Karpas-422 (cell line): ENCODE data around the gene FLT1. TPM values are rescaled to one million over a fixed set of nuclear protein-coding genes. Genes with fewer than 3 reads are reported as not detected.

Experiments used
- DNase-seq: peaks from one replicate; pipeline ENCODE4 v3.0.0-alpha.2; 2015
- H2AFZ ChIP-seq: fragments of 200-600 bp; sonication (generic); 2 replicates; pipeline ENCODE4 v1.6.1; 2014; ENCODE audit warnings: antibody characterized with exemption, low read length, mixed read lengths
- H3K27ac ChIP-seq: fragments of 200-600 bp; sonication (generic); 2 replicates; pipeline ENCODE4 v1.5.1; 2014; ENCODE audit warnings: mild to moderate bottlenecking, low read length, moderate library complexity
- H3K27me3 ChIP-seq: fragments of 200-600 bp; sonication (generic); 2 replicates; pipeline ENCODE4 v1.6.1; 2014; ENCODE audit warnings: low read length, mixed read lengths
- H3K36me3 ChIP-seq: fragments of 200-600 bp; sonication (generic); 2 replicates; pipeline ENCODE4 v1.6.1; 2014; ENCODE audit warnings: low read length, mixed read lengths; ENCODE audit not compliant: insufficient read depth
- H3K4me1 ChIP-seq: fragments of 200-600 bp; sonication (generic); 2 replicates; pipeline ENCODE4 v1.6.1; 2014; ENCODE audit warnings: mild to moderate bottlenecking, low read length, mixed read lengths
- H3K4me2 ChIP-seq: fragments of 200-600 bp; sonication (generic); 2 replicates; pipeline ENCODE4 v1.6.1; 2014; ENCODE audit warnings: low read length, low read depth, mild to moderate bottlenecking; ENCODE audit not compliant: poor library complexity, severe bottlenecking
- H3K4me3 ChIP-seq: fragments of 200-600 bp; sonication (generic); 2 replicates; pipeline ENCODE4 v1.5.1; 2014; ENCODE audit warnings: mild to moderate bottlenecking, antibody characterized with exemption, low read length, mixed read lengths
- H3K79me2 ChIP-seq: fragments of 200-600 bp; sonication (generic); 2 replicates; pipeline ENCODE4 v1.6.1; 2014; ENCODE audit warnings: mild to moderate bottlenecking, low read length, mixed read lengths
- H3K9ac ChIP-seq: fragments of 200-600 bp; sonication (generic); 2 replicates; pipeline ENCODE4 v1.6.0; 2014; ENCODE audit warnings: low read length
- H3K9me2 ChIP-seq: fragments of 200-600 bp; sonication (generic), shearing (Covaris generic); replicated peaks from 2 replicates; pipeline ENCODE4 v1.6.0; 2014; ENCODE audit warnings: mild to moderate bottlenecking, low read length, moderate library complexity; ENCODE audit not compliant: insufficient read depth
- H3K9me3 ChIP-seq: fragments of 300-700, 200-600 bp; sonication (generic); 2 replicates; pipeline ENCODE4 v1.6.1; 2014; ENCODE audit warnings: low read length, mixed read lengths
- H4K20me1 ChIP-seq: fragments of 200-600 bp; sonication (generic); 2 replicates; pipeline ENCODE4 v1.6.1; 2014; ENCODE audit warnings: mild to moderate bottlenecking, antibody characterized with exemption, low read length, low read depth; ENCODE audit not compliant: insufficient read depth
- total RNA-seq: library from RNA; depleted of rRNA; stranded (reverse); fragments of >200 nt; shearing (Covaris generic); gene quantifications from 2 replicates; pipeline ENCODE4 v1.2.3, GENCODE V29; 2014; ENCODE audit warnings: low replicate concordance

Gene FLT1
- total RNA-seq, 1 experiment from 2014 or later = not detected

DNA sequence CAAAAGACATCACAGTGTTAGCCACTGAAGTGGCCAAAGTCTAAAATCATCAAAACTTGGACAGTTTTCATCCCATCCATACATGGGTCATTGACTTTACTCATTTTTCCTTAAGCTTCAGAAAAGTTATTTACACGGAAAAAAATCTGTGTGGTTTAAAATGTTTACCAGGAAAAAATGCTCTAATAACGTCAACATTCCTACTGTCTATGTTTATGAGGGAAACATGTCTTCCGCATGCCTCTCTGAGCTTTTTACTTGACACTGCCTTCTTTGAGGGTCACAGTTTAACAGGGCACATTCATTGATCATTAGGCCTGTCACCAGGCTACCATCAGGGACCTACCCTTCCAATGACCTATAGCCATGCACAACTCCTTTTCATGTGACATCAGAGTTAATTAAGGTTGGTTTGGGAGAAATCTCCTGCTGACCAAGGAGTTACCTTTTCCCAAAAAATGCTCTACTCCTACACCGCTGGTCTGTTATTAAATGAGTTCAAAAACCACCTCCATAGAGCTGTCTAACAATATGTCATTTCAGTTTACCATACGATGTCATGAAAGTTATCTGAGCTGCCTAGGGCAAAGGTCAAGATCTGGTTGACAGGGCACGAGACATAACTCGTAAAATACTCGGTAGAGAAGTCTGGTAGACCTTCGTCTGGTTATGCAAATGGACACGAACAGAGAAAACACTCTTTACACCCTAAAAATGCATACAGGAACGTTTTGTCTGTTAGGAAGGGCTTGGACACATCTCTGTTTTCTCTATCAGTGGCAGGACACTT lies 17.8 kb downstream of the FLT1 start:
- no peak overlapping the region for H2AFZ ChIP-seq
- no peaks in the 10 kb centered on the region for H3K79me2 ChIP-seq
- no peak overlapping the region for H3K9ac ChIP-seq
- H4K20me1 ChIP-seq = no peaks in the 10 kb centered on the region
- H3K27me3 ChIP-seq = no peaks in the 10 kb centered on the region
- H3K27ac ChIP-seq = no peak overlapping the region
- DNase-seq = no peak
- no peaks in the 10 kb centered on the region for H3K9me3 ChIP-seq
- no peak overlapping the region for H3K4me3 ChIP-seq
- H3K4me1 ChIP-seq = no peaks in the 10 kb centered on the region
- no peaks in the 10 kb centered on the region for H3K36me3 ChIP-seq
- H3K9me2 ChIP-seq = no peaks in the 10 kb centered on the region
- no peak overlapping the region for H3K4me2 ChIP-seq

DNA sequence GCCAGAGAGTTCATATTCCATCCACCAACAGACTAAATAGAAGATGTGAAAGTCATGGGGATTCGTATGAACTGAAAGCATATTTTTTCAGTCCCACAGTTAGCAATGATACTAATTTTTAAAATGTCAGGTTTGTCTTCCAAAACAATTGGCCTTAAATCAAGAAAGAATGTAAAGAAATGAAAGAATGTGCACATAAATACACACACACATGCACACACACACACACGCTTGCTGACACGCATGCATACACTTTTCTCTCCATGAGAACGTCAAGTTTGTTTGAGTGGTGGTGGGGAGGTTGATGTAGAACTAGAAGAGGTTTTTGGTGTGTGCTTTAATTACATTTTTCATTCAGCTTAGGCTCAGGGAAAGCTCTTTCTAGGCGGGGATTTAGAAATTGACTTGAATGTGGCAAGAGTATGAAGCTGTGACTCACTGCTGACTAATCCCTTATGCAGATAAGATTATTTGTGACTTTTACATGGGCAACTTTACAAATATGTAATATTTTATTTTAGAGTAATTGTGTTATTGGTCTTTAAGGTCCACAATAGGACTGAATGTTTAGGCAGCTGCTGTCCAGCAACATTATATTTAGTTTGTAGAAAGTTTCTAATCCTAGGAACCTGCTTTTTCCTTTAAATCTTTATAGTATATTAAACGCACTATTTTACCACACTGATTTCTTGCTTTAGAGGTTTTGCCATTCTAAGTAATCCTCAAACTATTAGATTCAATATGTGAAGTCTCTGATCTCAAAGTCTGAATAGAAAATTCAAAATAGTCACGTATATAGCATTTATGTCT lies 18.8 kb downstream of the FLT1 start:
- Histone ChIP-seq H3K9me2 (no peaks in the 10 kb centered on the region), H4K20me1 (no peaks in the 10 kb centered on the region), H3K4me2 (no peak overlapping the region), H3K79me2 (no peaks in the 10 kb centered on the region), H3K4me1 (no peaks in the 10 kb centered on the region), H3K36me3 (no peaks in the 10 kb centered on the region), H3K4me3 (no peak overlapping the region), H3K27ac (no peak overlapping the region), H3K27me3 (no peaks in the 10 kb centered on the region), H3K9ac (no peak overlapping the region), H3K9me3 (no peaks in the 10 kb centered on the region), H2AFZ (no peak overlapping the region)
- DNase-seq = no peak

DNA sequence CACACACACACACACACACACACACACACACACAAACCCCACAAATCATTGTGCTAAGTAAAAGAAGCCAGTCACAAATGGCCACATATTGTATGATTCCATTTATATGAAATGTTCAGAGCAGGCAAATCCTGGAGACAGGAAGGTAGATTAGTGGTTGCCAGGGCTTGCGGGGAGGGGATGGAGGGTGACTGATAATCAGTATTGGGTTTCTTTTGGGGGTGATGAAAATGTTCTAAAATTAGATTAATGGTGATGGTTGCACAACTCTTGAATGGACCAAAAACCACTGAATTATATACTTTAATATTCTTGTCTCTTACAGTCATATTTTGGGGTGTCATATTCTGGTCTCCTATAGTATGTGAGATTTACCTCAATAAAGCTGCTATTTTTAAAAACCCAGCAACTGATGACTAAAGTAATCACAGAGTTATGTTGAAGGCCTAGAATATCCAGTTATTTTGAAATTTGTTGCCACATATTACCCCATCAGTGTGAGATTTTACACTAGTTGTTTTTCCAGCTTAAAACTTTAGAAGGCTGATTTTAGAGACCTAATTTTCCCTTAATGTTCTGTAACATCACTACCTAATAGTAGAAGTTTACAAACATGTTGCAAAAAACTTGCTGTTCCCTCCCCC lies 20.3 kb downstream of the FLT1 start:
- Histone ChIP-seq H2AFZ (no peak overlapping the region), H3K36me3 (no peaks in the 10 kb centered on the region), H4K20me1 (no peaks in the 10 kb centered on the region), H3K27me3 (no peaks in the 10 kb centered on the region), H3K9me3 (no peaks in the 10 kb centered on the region), H3K27ac (no peak overlapping the region), H3K4me3 (no peak overlapping the region), H3K4me2 (no peak overlapping the region), H3K9me2 (no peaks in the 10 kb centered on the region), H3K9ac (no peak overlapping the region), H3K79me2 (no peaks in the 10 kb centered on the region), H3K4me1 (no peaks in the 10 kb centered on the region)
- DNase-seq = no peak

- no peak overlapping the region for H3K27ac ChIP-seq
- H3K4me3 ChIP-seq = no peak overlapping the region
- H3K9me2 ChIP-seq = no peaks in the 10 kb centered on the region
- H3K4me2 ChIP-seq = no peak overlapping the region
- no peaks in the 10 kb centered on the region for H3K9me3 ChIP-seq
- no peaks in the 10 kb centered on the region for H3K36me3 ChIP-seq
- H4K20me1 ChIP-seq = no peaks in the 10 kb centered on the region
- H2AFZ ChIP-seq = no peak overlapping the region
- no peaks in the 10 kb centered on the region for H3K27me3 ChIP-seq
- H3K9ac ChIP-seq = no peak overlapping the region
- no peaks in the 10 kb centered on the region for H3K4me1 ChIP-seq
- no peak for DNase-seq
- no peaks in the 10 kb centered on the region for H3K79me2 ChIP-seq
Observed at GRCh38 chr13:28473044-28473443, 21.9 kb downstream of the FLT1 start.

GRCh38 chr13:28471421-28471820 lies 23.5 kb downstream of the FLT1 start:
- Histone ChIP-seq H2AFZ (no peak overlapping the region), H3K36me3 (no peaks in the 10 kb centered on the region), H3K27me3 (no peaks in the 10 kb centered on the region), H3K79me2 (no peaks in the 10 kb centered on the region), H3K4me3 (no peak overlapping the region), H3K4me1 (no peaks in the 10 kb centered on the region), H3K9me2 (no peaks in the 10 kb centered on the region), H4K20me1 (no peaks in the 10 kb centered on the region), H3K9ac (no peak overlapping the region), H3K27ac (no peak overlapping the region), H3K9me3 (no peaks in the 10 kb centered on the region), H3K4me2 (no peak overlapping the region)
- no peak for DNase-seq

GRCh38 chr13:28470296-28470695 lies 24.6 kb downstream of the FLT1 start:
- H3K36me3 ChIP-seq = no peaks in the 10 kb centered on the region
- H3K4me3 ChIP-seq = no peak overlapping the region
- H3K9ac ChIP-seq = no peak overlapping the region
- no peak overlapping the region for H3K4me2 ChIP-seq
- no peaks in the 10 kb centered on the region for H3K4me1 ChIP-seq
- H4K20me1 ChIP-seq = no peaks in the 10 kb centered on the region
- DNase-seq = no peak
- H2AFZ ChIP-seq = no peak overlapping the region
- H3K9me3 ChIP-seq = no peaks in the 10 kb centered on the region
- no peaks in the 10 kb centered on the region for H3K79me2 ChIP-seq
- no peak overlapping the region for H3K27ac ChIP-seq
- H3K27me3 ChIP-seq = no peaks in the 10 kb centered on the region
- no peaks in the 10 kb centered on the region for H3K9me2 ChIP-seq

DNA sequence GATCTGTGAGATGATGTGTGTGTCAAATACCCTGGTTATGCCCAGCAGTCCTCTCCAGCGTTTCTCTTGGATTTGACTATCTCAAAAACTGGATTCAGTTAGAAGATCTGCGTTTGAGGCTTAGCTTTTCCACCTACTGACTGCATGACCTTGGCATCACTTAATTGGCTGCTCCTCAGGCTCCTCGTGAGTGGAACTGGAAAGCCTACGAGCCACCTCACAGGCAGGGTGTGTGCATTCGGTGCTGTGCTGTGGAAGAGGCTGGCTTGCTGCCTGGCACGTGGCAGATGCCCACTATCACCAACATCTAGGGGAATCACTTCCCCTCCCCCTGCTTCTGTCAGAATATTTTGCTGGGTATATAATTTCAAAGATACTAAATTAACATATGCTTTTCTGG lies 25.6 kb downstream of the FLT1 start:
- H4K20me1 ChIP-seq = no peaks in the 10 kb centered on the region
- H3K4me2 ChIP-seq = no peak overlapping the region
- no peak for DNase-seq
- H3K36me3 ChIP-seq = no peaks in the 10 kb centered on the region
- no peaks in the 10 kb centered on the region for H3K4me1 ChIP-seq
- H3K9me3 ChIP-seq = no peaks in the 10 kb centered on the region
- H3K27ac ChIP-seq = no peak overlapping the region
- no peak overlapping the region for H3K4me3 ChIP-seq
- no peaks in the 10 kb centered on the region for H3K79me2 ChIP-seq
- H3K27me3 ChIP-seq = no peaks in the 10 kb centered on the region
- no peak overlapping the region for H2AFZ ChIP-seq
- H3K9ac ChIP-seq = no peak overlapping the region
- H3K9me2 ChIP-seq = no peaks in the 10 kb centered on the region
